H9 (cell line): ENCODE measurements around the gene CD27. TPM values are rescaled to one million over a fixed set of nuclear protein-coding genes. Genes with fewer than 3 reads are reported as not detected.
"Not testable (repeated sequence)": the region's sequence is repeated elsewhere in the genome, so short reads cannot be mapped to it uniquely, and the experiment has no call there.

ENCODE experiments used
- DNase-seq: peaks from one replicate; pipeline ENCODE4 v3.0.0-alpha.2; 2017
- H2AFZ ChIP-seq: one replicate; pipeline ENCODE4 v1.6.1; 2013; ENCODE audit warnings: mild to moderate bottlenecking, low read length, control low read depth, moderate library complexity
- H2AK5ac ChIP-seq: 2 replicates; pipeline ENCODE4 v1.6.1; 2013; ENCODE audit warnings: low read length, control low read depth, mixed read lengths; ENCODE audit not compliant: insufficient read length
- H2BK120ac ChIP-seq: one replicate; pipeline ENCODE4 v1.6.1; 2013; ENCODE audit warnings: low read depth, mild to moderate bottlenecking, low read length, control low read depth, inconsistent platforms; ENCODE audit not compliant: poor library complexity, severe bottlenecking
- H2BK12ac ChIP-seq: 2 replicates; pipeline ENCODE4 v1.6.1; 2013; ENCODE audit warnings: low read length, control low read depth, mixed read lengths, low read depth; ENCODE audit not compliant: insufficient read length
- H2BK15ac ChIP-seq: 2 replicates; pipeline ENCODE4 v1.6.1; 2013; ENCODE audit warnings: low read depth, low read length, control low read depth
- H2BK20ac ChIP-seq: one replicate; pipeline ENCODE4 v1.6.1; 2013; ENCODE audit warnings: low read depth, mild to moderate bottlenecking, low read length, control low read depth, inconsistent platforms; ENCODE audit not compliant: poor library complexity, severe bottlenecking
- H2BK5ac ChIP-seq: 2 replicates; pipeline ENCODE4 v1.6.1; 2013; ENCODE audit warnings: low read length, control low read depth, mixed read lengths; ENCODE audit not compliant: insufficient read length
- H3K14ac ChIP-seq: 2 replicates; pipeline ENCODE4 v1.6.1; 2013; ENCODE audit warnings: low read length, control low read depth; ENCODE audit not compliant: insufficient read depth
- H3K18ac ChIP-seq: 2 replicates; pipeline ENCODE4 v1.6.1; 2013; ENCODE audit warnings: low read depth, mild to moderate bottlenecking, mixed read lengths, low read length, control low read depth; ENCODE audit not compliant: insufficient read length
- H3K23ac ChIP-seq: 2 replicates; pipeline ENCODE4 v1.6.1; 2013; ENCODE audit warnings: low read length, control low read depth, mixed read lengths, low read depth; ENCODE audit not compliant: insufficient read length
- H3K23me2 ChIP-seq: 2 replicates; pipeline ENCODE4 v1.6.1; 2013; ENCODE audit warnings: low read depth, mild to moderate bottlenecking, mixed read lengths, low read length, control low read depth; ENCODE audit not compliant: insufficient read length, poor library complexity, severe bottlenecking
- H3K27ac ChIP-seq: 2 replicates; pipeline ENCODE4 v1.5.1; 2013; ENCODE audit warnings: low read length, control low read depth, mixed read lengths, low read depth; ENCODE audit not compliant: insufficient read length
- H3K27me3 ChIP-seq: 2 replicates; pipeline ENCODE4 v1.6.1; 2013; ENCODE audit warnings: low read length, control low read depth, inconsistent platforms; ENCODE audit not compliant: insufficient read depth
- H3K4ac ChIP-seq: 2 replicates; pipeline ENCODE4 v1.6.1; 2013; ENCODE audit warnings: low read depth, mild to moderate bottlenecking, control low read depth, inconsistent platforms, low read length, moderate library complexity
- H3K4me1 ChIP-seq: 2 replicates; pipeline ENCODE4 v1.6.1; 2013; ENCODE audit warnings: low read length, control low read depth, inconsistent platforms; ENCODE audit not compliant: insufficient read depth
- H3K4me2 ChIP-seq: 2 replicates; pipeline ENCODE4 v1.6.1; 2013; ENCODE audit warnings: low read length, control low read depth, mixed read lengths; ENCODE audit not compliant: insufficient read length, insufficient read depth
- H3K56ac ChIP-seq: 2 replicates; pipeline ENCODE4 v1.6.1; 2013; ENCODE audit warnings: low read depth, mild to moderate bottlenecking, mixed read lengths, low read length, control low read depth; ENCODE audit not compliant: insufficient read length
- H3K79me1 ChIP-seq: 2 replicates; pipeline ENCODE4 v1.6.1; 2013; ENCODE audit warnings: low read depth, mild to moderate bottlenecking, moderate library complexity, low read length, control low read depth, inconsistent platforms; ENCODE audit not compliant: insufficient read depth, poor library complexity, severe bottlenecking
- H3K79me2 ChIP-seq: 2 replicates; pipeline ENCODE4 v1.6.1; 2013; ENCODE audit warnings: low read length, control low read depth, inconsistent platforms; ENCODE audit not compliant: insufficient read depth
- H3K9ac ChIP-seq: 2 replicates; pipeline ENCODE4 v1.6.1; 2013; ENCODE audit warnings: low read length, control low read depth, mixed read lengths; ENCODE audit not compliant: insufficient read length; ENCODE audit errors: extremely low read depth
- H3K9me3 ChIP-seq: one replicate; pipeline ENCODE4 v1.6.1; 2013; ENCODE audit warnings: low read depth, low read length, inconsistent platforms; ENCODE audit not compliant: control insufficient read depth
- H3T11ph ChIP-seq: one replicate; pipeline ENCODE4 v1.6.1; 2013; ENCODE audit warnings: mild to moderate bottlenecking, low read length, control low read depth, inconsistent platforms
- H4K20me1 ChIP-seq: one replicate; pipeline ENCODE4 v1.6.1; 2013; ENCODE audit not compliant: control insufficient read depth, insufficient read length, insufficient read depth
- H4K5ac ChIP-seq: 2 replicates; pipeline ENCODE4 v1.6.1; 2013; ENCODE audit warnings: low read depth, mild to moderate bottlenecking, mixed read lengths, low read length, control low read depth; ENCODE audit not compliant: insufficient read length
- H4K8ac ChIP-seq: replicated peaks from 2 replicates; pipeline ENCODE4 v1.6.1; 2013; ENCODE audit warnings: low read length, control low read depth, mixed read lengths, low read depth; ENCODE audit not compliant: insufficient read length
- H4K91ac ChIP-seq: 2 replicates; pipeline ENCODE4 v1.6.1; 2013; ENCODE audit warnings: low read depth, mild to moderate bottlenecking, moderate library complexity, mixed read lengths, low read length, control low read depth; ENCODE audit not compliant: insufficient read length
- H3K27ac Mint-ChIP-seq, 3 experiments: 2 replicates in 2 of 3; 3 replicates in 1 of 3; pipeline ENCODE4 v1.8.0; 2020 to 2021; ENCODE audit warnings: mixed read lengths in 3 of 3, mild to moderate bottlenecking in 1 of 3, moderate library complexity in 1 of 3
- H3K27me3 Mint-ChIP-seq: 2 replicates; pipeline ENCODE4 v1.8.0; 2021; ENCODE audit warnings: low read depth, mild to moderate bottlenecking, moderate library complexity, mixed read lengths
- H3K36me3 Mint-ChIP-seq, 3 experiments: 2 replicates in 2 of 3; 3 replicates in 1 of 3; pipeline ENCODE4 v1.8.0; 2020 to 2021; ENCODE audit warnings: low read depth in 3 of 3, mixed read lengths in 3 of 3; ENCODE audit not compliant: insufficient read depth in 1 of 3
- H3K4me1 Mint-ChIP-seq, 2 experiments: 2 replicates each; pipeline ENCODE4 v1.8.0; 2020; ENCODE audit warnings: mixed read lengths in 2 of 2
- H3K4me3 Mint-ChIP-seq, 2 experiments: 2 replicates in 1 of 2; 3 replicates in 1 of 2; pipeline ENCODE4 v1.8.0; 2020 to 2021; ENCODE audit warnings: mild to moderate bottlenecking in 2 of 2, mixed read lengths in 2 of 2, moderate library complexity in 1 of 2
- H3K9me3 Mint-ChIP-seq, 2 experiments: 2 replicates in 1 of 2; 3 replicates in 1 of 2; pipeline ENCODE4 v1.8.0; 2020; ENCODE audit warnings: mild to moderate bottlenecking in 2 of 2, mixed read lengths in 2 of 2, moderate library complexity in 1 of 2
- WGBS: extraction: QIAGEN DNeasy Blood & Tissue Kit; methylation state at CpG from one replicate; pipeline ENCODE4 v1.1.7; 2013; ENCODE audit warnings: missing lambda C conversion rate, low lambda C conversion rate, mixed read lengths; ENCODE audit not compliant: insufficient read length; ENCODE audit errors: extremely low coverage; 5-methylcytosine and 5-hydroxymethylcytosine counted together
- total RNA-seq: library from RNA; stranded (reverse); gene quantifications from 2 replicates; pipeline ENCODE4 v1.2.1, GENCODE V29; 2021
- TF ChIP-seq, protein P1 (sequence below): fragments of 200-600 bp; sonication (generic); conservative IDR thresholded peaks from 3 replicates; pipeline ENCODE4 v1.8.0; 2021; ENCODE audit warnings: antibody characterized with exemption, mild to moderate bottlenecking

The CD27 gene
- total RNA-seq, 1 experiment from 2014 or later = 0.37 TPM

DNA sequence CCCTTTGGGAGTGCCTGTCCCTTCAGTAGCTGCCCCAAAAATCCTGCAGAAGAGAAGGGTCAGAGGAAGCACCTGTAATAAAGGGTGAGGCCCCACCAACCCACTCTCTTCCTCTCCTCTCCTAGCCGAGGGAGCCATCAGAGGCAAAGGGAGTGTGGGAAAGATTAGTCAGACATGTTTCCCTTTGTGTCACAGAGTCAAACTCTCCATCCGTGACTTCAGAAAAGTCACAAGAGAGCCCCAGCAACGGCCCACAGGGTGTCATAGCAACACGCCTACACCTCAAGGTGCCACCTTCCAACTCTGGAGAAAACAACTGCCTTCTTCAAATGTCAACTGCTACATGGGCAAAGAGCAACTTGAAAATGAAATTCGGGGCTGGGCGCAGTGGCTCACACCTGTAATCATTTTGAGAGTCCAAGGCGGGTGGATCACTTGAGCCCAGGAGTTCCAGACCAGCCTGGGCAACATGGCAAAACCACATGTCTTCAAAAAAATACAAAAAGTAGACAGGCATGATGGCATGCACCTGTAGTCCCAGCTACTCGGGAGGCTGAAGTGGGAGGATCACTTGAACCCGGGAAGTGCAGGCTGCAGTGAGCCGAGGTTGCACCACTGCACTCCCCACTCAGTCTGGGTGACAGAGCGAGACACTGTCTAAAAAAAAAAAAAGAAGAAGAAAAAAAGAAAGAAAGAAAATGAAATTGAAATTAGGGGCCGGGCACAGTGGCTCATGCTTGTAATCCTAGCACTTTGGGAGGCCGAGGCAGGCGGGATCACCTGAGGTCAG, 17.7 kb upstream of the CD27 start:
- whole genome bisulfite sequencing = no CpG with 5 or more reads among the region's 14 CpGs
- Mint-ChIP-seq H3K27me3 (peaks cover 6% of the 10 kb centered on the region), H3K36me3 (no peaks in the 10 kb centered on the region)

GRCh38 chr12:6427796-6428195, 17.0 kb upstream of the CD27 start:
- not testable (repeated sequence) for H4K20me1 ChIP-seq, H3K27me3 Mint-ChIP-seq, H3K4me2 ChIP-seq, H3K23ac ChIP-seq, H2BK12ac ChIP-seq, H3K4me3 Mint-ChIP-seq, H3K4ac ChIP-seq, H3K14ac ChIP-seq, H4K91ac ChIP-seq, H3K27ac Mint-ChIP-seq, H3K4me1 Mint-ChIP-seq, H3K27ac ChIP-seq, H2BK120ac ChIP-seq, DNase-seq, H3K9me3 Mint-ChIP-seq, H3K27me3 ChIP-seq, H2AK5ac ChIP-seq, H2BK15ac ChIP-seq, H3K23me2 ChIP-seq, H4K8ac ChIP-seq, H3T11ph ChIP-seq, H2AFZ ChIP-seq, H2BK5ac ChIP-seq, H3K79me2 ChIP-seq, H3K4me1 ChIP-seq, H3K9ac ChIP-seq, H3K18ac ChIP-seq, H3K36me3 Mint-ChIP-seq, H3K79me1 ChIP-seq, H3K56ac ChIP-seq, H2BK20ac ChIP-seq, H3K9me3 ChIP-seq, H4K5ac ChIP-seq
- no CpG with 5 or more reads among the region's 10 CpGs for WGBS

More for the DNA sequence above, 17.7 kb upstream of the CD27 start:
- Mint-ChIP-seq H3K4me3 (no peak overlapping the region), H3K9me3 (no peaks in the 10 kb centered on the region), H3K27ac (no peak overlapping the region), H3K4me1 (peaks cover 5% of the 10 kb centered on the region in 2 experiments)
- H4K91ac ChIP-seq = no peak overlapping the region
- no peak overlapping the region for H2AFZ ChIP-seq
- H3K4me2 ChIP-seq = no peak overlapping the region
- no peak overlapping the region for H2BK120ac ChIP-seq
- no peak overlapping the region for H3T11ph ChIP-seq
- H3K27me3 ChIP-seq = no peaks in the 10 kb centered on the region
- H3K27ac ChIP-seq = no peak overlapping the region
- H3K79me2 ChIP-seq = no peaks in the 10 kb centered on the region
- no peaks in the 10 kb centered on the region for H4K20me1 ChIP-seq
- no peak overlapping the region for H3K9ac ChIP-seq
- no peak overlapping the region for H3K14ac ChIP-seq
- H4K8ac ChIP-seq = no peak overlapping the region
- no peak overlapping the region for H3K4ac ChIP-seq
- H2BK12ac ChIP-seq = no peak overlapping the region
- H2AK5ac ChIP-seq = no peak overlapping the region
- H2BK15ac ChIP-seq = no peak overlapping the region
- H3K56ac ChIP-seq = no peak overlapping the region
- TF ChIP-seq, protein P1, sequence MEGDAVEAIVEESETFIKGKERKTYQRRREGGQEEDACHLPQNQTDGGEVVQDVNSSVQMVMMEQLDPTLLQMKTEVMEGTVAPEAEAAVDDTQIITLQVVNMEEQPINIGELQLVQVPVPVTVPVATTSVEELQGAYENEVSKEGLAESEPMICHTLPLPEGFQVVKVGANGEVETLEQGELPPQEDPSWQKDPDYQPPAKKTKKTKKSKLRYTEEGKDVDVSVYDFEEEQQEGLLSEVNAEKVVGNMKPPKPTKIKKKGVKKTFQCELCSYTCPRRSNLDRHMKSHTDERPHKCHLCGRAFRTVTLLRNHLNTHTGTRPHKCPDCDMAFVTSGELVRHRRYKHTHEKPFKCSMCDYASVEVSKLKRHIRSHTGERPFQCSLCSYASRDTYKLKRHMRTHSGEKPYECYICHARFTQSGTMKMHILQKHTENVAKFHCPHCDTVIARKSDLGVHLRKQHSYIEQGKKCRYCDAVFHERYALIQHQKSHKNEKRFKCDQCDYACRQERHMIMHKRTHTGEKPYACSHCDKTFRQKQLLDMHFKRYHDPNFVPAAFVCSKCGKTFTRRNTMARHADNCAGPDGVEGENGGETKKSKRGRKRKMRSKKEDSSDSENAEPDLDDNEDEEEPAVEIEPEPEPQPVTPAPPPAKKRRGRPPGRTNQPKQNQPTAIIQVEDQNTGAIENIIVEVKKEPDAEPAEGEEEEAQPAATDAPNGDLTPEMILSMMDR = no peak
- no peaks in the 10 kb centered on the region; the same call in 1 of the 2 replicates for H3K4me1 ChIP-seq
- no peak overlapping the region for H4K5ac ChIP-seq
- H3K79me1 ChIP-seq = no peaks in the 10 kb centered on the region
- no peak overlapping the region for H3K23ac ChIP-seq
- H2BK5ac ChIP-seq = no peak overlapping the region
- H3K18ac ChIP-seq = no peak overlapping the region
- no peaks in the 10 kb centered on the region for H3K9me3 ChIP-seq
- no peak for DNase-seq
- H3K23me2 ChIP-seq = no peaks in the 10 kb centered on the region
- H2BK20ac ChIP-seq = no peak overlapping the region
